ENCODE data around the gene ORMDL1.

ORMDL1 gene, protein sequence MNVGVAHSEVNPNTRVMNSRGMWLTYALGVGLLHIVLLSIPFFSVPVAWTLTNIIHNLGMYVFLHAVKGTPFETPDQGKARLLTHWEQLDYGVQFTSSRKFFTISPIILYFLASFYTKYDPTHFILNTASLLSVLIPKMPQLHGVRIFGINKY

DNA sequence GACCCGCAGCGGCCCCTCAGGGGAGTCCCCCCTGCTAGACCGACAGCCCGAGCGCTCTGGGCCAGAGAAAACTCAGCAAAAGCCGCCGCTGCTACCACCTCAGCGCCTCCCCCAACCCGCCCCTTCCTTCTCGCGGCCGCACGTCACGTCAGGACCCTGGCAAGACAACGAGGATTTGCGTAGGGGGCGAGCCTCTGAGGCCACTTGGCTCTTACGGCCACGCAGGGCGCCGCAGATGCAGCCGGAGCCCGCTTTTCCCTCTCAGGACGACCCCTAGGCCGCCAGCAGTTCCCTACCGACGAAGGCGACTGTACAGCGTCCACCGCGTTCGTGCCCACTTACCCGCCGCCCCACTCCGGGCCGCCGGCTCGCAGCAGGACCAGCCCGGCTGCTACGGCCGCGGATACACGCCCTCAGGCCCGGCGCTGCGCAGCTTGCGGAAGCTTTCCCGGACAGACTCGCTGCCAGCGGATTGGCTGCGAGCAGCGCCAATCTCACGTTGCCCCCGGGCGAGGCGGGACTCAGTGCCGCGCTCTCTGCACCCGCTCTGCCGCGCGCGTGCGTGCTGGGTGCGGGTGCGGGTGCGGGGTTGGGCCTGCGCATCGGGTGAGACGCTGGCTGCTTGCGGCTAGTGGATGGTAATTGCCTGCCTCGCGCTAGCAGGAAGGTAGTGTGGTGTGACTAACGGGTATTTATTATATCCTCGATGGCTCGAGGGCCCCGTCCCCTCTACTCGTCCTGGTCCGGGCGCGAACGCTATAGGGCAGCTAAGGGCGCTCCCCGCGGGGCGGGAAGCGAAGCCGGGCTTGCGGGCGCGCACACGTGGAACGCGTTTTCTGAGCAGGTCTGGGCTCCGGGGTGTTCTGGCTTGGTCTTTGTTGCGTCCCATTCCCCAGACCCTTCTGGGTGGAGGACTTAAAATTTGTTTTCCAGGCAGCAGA lies at the start of gene ORMDL1, which contains the start of gene PMS1:
ORMDL1 (minus strand) TSS at position 413 of the 941 bp plus-strand sequence. CDS start 1,744 bp downstream, outside the sequence.
PMS1 (plus strand) TSS at position 524 of the 941 bp plus-strand sequence. CDS start 7,360 bp downstream, outside the sequence.
- peak; percentile 84 for DNase-seq (ENCODE audit: low read depth)

DNA sequence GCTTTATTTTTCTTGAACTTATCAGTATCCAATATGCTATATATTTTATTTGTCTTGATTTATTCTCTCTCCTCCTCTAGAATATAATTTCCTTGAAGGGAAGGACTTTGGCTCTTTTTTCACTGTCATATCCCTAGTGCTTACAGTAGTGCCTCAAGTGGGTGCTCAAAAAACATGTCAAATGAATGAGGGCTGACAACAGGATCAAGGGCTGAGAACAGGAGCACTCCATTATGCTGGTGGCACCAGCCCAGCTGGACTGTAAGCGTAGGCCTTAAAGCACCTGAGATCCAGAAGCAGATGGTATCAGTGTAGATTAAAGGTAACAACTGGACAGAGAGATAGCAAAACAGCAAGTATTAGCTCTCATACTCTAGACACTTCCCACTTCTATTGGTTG lies 46.4 kb upstream of the ORMDL1 start:
- no peak for DNase-seq (ENCODE audit: low read depth)

DNA sequence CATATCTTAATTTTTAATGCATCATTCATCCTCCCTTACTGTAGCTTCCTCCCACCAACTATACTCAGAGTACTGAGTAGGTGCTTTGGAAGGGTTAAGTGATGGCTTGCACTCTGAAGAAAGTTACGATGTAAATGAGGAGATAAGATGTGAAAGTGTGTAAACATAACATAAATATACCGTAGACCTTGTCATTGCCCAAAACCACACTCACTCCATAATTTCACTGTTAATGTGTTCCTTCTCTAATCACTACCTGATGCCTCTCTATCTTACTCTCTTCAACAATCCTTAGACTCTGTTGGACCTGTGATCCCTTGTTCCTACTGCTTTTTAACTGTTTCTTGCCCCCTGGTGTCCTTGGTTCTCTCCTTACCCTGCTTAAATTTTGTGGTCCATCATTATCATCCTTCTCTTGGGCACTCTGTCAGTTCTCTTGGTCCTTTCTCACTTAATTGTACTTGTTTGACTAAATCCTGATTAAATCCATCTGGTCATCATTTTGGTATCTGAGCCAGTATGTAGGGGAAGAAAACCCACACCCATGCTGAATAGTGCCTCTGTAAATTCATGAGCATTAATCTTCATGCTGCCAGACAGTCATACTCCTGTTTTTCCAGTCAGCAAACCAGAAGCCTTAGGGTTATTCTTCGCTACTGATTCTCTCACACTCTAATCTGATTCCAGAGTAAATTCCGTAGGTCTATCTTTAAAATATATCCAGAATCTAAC lies 45.1 kb upstream of the ORMDL1 start:
- DNase-seq (ENCODE audit: low read depth): no peak

DNA sequence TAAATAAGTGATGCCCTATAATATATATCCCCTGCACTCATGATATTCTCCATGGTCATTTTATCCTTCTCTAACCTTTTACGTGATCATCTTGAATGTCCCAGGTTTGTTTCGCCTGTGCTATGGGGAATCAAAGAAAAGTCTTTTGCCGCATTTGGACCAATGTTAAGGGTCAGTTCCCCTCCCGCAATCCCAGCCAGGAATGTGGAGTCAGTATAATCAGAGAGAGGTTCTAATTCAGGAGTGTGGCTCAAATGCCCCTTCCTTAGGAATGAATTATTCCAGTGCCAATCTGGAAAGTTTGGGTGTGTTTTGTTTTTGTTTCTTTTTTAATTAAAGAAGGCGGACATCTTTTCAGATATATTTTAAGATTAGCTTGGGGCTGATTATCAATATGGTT lies 41.9 kb upstream of the ORMDL1 start:
- DNase-seq (ENCODE audit: low read depth): no peak

DNA sequence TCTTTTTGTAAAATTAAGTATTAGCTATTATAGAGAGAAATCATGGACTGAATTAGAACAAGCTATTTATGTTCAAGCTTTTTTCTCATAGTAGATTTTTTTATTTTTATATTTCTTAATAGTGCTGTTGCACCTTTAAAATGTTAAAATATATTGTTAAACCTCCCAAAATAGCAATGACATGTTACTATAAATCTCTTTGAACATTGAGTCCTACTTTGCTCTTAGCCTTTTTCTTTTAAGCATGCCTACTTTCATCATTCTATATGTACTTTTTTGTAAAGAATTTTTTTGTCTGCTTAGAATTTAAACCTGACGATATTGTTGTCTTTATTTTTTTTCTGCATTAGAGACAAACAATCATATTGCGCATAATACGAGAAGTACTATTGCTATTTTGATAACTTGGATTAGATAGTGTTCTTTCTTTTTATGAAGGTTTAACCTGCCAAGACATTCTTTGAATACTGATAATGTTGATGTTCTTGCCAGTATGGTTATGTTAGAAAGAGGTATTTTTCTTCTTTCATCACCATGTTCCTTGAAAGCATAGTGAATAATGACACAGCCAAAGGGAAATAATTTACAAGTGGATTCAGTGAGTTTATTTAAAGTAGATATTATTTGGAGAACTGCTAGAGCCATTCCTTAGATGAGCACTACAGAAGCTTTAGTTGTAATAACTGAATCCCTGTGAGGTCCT lies 40.7 kb upstream of the ORMDL1 start:
- DNase-seq (ENCODE audit: low read depth): no peak

DNA sequence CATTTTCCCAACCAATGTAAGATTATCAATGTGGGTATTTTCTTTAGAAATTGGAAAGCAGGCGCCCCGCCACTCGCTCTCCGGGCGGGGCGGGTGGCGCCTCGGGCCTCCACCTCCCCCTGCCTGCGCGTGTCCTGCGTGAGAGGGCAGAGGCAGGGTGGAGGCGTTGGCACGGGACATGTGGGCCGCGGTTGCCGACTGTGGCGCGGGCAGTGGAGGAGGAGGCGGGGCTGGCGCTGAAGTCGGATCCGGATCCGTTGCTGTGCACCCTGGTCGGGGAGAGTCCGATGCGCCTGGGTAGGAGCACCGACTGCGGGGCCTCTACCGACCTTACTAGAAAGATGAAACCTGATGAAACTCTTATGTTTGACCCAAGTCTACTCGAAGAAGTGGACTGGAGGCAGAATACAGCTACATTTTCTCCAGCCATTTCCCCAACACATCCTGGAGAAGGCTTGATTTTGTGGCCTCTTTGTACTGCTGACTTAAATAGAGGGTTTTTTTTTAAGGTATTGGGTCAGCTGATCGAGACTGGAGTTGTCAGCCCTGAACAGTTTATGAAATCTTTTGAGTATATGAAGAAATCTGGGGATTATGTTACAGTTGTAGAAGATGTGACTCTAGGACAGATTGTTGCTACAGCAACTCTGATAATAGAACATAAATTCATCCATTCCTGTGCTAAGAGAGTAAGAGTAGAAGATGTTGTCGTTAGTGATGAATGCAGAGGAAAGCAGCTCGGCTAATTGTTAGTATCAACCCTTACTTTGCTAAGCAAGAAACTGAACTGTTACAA lies 38.0 kb upstream of the ORMDL1 start:
- no peak for DNase-seq (ENCODE audit: low read depth)

DNA sequence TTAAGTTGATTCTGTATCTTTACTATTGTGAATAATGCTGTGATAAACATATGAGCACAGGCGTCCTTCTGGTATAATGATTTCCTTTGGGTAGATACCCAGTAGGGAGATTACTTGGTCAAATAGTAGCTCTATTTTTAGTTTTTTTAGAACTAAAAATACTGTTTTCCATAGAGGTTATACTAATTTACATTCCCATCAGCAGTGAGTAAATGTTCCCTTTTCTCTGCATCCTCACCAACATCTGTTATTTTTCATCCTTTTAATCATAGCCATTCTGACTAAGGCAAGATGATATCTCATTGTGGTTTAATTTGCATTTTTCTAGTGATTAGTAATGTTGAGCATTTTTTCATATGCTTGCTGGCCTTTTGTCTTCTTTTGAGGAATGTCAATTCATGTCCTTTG lies 35.2 kb upstream of the ORMDL1 start:
- DNase-seq (ENCODE audit: low read depth): no peak

DNA sequence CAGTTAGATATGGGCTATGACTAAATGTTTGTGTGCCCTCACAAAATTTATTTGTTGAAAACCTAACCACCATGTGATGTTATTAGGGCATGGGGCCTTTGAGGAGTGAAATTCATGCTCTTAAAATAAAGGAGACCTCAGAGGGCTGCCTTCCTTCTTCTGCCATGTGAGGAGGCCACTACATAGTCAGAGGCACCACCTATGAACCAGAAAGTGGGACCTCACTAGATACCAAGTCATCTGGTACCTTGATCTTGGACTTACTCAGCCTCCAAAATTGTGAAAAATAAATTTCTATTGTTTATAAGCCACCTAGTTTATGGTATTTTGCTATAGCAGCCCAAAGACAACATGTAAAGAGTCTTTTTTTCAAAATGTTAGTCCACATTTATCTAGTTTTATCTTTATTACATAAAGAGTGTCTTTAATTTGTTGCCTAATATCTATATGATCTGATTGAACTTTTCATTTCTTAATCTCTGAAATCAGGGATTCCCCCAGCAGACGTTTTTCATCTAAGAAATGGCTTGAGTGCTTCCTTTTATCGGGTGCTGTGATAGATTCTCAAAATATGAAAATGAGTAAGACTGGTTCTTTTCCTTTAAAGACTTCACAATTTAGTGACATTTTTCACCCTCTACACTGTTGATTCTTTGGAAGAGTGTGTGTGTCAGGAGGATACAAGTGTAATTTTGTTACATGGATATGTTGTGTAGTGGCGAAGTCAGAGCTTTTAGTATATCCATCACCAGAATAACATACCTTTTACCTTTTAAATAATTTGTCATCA lies 34.3 kb upstream of the ORMDL1 start:
- no peak for DNase-seq (ENCODE audit: low read depth)

DNA sequence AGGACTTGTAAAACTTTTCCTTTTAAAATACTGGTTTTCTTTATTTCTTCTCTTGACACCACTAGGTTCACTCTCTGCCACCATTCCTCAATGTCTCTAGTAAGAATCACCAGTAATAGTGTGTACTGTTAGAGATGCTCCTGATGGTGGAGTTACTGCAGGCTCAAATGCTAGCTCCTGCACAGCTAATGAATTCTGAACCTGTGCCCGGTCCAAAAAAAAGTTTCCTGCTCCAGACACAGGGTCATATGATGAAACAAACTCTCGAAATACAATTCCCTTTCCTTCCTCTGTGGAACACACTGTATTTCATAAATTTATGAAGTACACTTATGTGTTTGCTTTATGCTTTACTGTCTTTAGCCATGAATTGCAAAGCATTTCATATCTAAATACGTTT lies 19.3 kb upstream of the ORMDL1 start:
- no peak for DNase-seq (ENCODE audit: low read depth)

DNA sequence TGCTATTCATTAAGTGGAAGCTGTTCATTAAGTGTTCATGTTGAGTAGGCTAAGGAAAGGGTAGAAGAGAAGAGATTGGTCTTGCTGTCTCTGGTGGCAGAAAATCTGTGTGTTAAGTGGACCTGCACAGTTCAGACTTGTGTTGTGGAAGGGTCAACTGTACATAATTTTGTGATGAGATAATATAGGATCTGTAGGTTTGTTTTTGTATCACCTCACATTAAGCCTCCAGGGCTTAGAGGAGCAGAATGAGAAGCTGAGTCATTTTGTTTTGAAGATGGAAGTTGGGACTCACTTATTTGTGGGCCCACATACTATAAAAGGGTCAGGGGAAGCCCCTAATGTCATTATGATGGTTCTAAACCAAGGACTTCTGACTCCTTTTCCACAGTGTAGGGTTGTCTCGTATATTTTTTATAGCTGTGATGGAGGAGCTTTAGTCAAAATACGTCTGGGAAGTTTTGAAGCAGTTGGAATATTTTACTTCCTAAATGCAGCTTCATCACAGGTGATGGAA lies 18.3 kb upstream of the ORMDL1 start:
- DNase-seq (ENCODE audit: low read depth): no peak

DNA sequence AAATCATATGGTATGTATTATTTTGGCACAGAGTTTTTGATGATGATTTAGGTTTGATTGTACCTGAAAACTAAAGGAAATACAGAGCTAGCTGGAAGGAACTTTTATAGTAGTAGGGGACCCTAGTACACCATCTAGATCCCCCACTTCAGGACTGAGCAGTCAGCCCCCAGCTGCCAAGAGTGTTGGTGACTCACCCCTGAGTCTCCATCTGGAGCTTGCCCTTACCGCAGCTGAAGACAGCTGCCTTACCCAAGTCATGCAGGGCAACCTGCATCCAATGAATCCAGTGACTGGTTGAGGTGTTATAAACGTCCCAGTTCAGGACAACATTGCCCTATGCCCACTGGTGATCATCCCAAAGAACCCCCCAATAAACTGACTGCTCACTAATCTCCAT lies 15.4 kb upstream of the ORMDL1 start:
- no peak for DNase-seq (ENCODE audit: low read depth)

DNA sequence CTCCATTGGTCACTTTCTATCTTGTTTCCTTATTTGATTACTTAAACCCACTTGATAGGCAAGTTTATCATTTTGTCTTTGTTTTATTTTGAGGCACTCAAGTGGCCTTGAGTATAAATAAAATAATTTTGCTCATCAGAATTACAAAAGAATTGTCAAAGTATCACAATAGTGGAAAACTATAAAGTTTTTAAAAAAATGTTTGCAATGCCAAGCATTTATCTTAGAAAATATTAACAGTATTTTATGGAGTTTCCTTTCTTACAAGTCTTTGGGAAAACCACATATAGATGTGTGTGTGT lies 14.8 kb upstream of the ORMDL1 start:
- DNase-seq (ENCODE audit: low read depth): no peak

DNA sequence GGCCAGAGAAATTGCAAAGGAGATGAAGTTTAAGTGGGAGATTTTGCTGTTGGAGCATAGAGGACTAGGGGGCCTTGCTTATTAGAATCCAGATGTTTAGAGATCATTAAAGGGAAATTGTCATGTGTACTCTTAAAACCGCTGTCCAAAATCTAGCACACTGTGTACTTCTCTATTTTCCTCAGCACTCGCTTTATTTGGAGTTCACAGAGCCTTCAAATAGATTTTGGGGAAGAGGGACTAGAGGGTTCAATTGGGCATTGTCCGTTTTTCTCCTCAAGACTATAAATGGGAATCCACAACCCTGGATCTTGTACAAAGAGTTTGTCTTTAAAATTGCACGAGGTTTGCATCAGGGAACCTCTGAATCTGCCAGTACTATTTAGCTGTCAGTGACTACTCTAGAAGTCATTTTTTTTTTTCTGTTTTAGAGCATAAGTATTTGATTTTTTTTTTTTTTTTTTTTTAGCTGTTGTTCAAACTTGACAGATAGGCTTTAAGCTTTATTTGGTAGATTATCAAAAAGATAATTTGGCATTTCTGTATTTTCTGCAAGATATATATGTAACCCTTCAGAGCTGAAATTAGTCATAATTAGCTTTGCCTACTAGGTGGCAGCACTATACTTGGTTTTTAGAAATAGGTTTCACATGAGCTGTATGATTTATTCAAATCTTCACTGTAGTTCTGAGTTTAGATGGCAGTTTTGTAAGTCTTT lies 14.3 kb upstream of the ORMDL1 start:
- no peak for DNase-seq (ENCODE audit: low read depth)

DNA sequence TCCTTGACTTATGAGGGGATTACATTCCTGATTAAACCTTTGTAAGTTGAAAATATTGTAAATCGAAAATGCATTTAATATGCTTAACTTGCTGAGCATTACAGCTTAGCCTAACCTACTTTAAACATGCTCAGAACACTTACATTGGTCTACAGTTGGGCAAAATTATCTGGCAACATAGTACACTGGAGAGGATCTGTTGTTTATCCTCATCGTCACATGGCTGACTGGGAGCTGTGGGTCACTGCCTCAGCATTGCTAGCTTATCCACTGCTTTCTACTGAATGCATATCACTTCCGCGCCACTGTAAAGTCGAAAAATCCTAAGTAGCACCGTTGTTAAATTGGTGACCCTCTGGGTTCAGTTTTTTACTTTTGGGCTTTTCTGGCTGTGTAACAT lies 13.8 kb upstream of the ORMDL1 start:
- no peak for DNase-seq (ENCODE audit: low read depth)

DNA sequence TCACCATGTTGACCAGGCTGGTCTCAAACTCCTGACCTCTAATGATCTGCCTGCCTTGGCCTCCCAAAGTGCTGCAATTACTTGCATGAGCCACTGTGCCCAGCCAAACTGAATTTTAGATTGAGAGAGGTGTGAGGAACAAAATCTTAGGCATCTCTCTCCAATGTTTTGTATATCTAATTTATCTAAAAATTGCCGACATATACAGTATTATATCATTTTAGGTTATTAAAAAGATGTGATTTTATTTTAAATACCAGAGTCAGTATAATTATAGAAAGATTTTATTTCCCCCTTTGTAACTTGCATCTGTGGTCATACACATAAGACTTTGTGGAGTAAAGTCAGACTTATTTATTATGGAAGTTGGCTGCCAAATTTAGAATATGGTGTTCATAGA lies 10.2 kb upstream of the ORMDL1 start:
- no peak for DNase-seq (ENCODE audit: low read depth)

DNA sequence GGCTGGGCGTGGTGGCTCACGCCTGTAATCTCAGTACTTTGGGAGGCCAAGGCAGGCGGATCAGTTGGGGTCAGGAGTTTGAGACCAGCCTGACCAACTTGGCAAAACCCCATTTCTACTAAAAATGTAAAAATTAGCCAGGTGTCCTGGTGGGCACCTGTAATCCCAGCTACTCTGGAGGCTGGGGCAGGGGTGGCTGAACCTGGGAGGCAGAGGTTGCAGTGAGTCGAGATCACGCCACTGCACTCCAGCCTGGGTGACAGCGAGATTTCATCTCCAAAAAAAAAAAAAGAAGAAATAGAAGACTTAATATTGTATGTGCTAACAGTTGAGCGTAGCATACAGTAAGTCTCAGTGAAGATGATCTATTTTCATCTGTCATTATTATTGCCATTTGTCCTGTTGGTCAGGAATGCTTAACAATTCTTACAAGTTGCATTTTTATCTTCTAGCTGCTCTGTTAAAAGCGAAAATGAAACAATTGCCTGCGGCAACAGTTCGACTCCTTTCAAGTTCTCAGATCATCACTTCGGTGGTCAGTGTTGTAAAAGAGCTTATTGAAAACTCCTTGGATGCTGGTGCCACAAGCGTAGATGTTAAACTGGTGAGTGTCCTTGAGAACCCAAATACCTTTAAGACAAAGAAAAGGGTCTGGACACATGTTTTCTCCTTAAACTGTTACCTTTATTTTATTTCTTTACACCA lies 7.4 kb upstream of the ORMDL1 start:
- DNase-seq (ENCODE audit: low read depth): no peak

DNA sequence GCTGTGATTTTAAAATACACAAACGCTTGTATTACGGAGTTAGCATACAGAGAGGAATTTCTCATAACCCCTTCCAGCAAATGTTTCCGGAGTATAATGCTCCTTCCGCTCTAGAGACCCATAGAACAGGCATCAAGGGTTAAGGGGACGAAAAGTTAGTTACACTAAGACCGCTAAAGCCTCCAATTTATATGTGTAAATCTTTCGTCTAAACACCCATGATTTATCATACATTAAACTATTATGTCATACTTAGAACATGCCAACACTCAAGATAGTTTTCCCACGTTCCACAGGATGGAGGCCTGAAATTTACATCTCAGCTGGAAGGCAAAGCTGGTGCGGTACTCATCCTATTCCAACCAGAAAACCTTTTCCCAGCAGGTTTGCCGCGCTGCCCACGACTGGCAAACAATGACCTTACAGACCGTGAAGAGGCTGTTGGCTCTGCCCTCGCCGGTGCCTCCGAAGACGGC lies 650 bp downstream of the ORMDL1 start:
- no peak for DNase-seq (ENCODE audit: low read depth)

DNA sequence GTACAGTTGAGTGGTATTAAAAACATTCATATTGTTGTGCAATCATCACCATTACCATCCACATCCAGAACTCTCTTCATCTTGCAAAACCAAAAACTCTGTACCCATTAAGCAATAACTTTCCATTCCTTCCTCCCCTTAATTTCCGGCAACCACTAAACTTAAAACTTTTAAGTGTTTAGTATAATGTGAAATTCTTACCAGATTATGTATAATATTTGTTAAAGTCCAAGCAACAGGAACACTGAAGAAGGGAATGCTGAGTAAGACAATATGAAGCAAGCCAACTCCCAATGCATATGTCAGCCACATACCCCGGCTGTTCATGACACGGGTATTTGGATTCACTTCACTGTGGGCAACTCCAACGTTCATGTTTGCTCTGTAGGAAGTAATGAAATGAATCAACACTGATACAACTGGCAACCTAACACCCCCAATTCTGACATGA lies 1.9 kb downstream of the ORMDL1 start:
- DNase-seq (ENCODE audit: low read depth): no peak

DNA sequence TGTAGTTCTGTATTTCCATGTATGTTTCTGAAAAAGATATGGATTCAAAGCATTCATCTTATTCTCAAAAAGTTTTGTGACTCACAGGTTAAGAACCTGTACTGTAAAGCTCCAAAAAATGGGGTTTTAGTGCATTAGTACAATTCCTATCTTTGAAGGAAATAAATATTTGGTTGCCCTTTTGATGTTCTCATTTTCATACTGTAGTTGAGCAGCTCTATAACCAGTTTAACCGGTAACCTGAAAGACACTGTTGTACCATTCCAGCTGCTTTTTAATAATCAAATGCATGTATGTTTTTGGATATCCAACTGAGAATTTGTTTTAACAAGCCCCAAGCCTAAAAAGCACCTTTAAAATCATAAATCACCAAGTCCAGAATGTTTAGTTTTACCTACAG lies 11.9 kb downstream of the ORMDL1 start:
- DNase-seq (ENCODE audit: low read depth): no peak
